HepG2 (cell line): Measurements from ENCODE around the gene FKBP10. TPM values are rescaled to one million over a fixed set of nuclear protein-coding genes. Genes with fewer than 3 reads are reported as not detected.
A peak's percentile ranks its signal among the peaks of the same experiment; 100 is the strongest.

Source experiments
- ARID4A ChIP-seq: sonication (generic); formaldehyde crosslinking; IDR thresholded peaks from 2 replicates; pipeline ENCODE4 v1.5.0; 2020; ENCODE audit warnings: mild to moderate bottlenecking, missing genetic modification reagents, borderline replicate concordance
- CC2D1A ChIP-seq: sonication (generic); formaldehyde crosslinking; IDR thresholded peaks from 2 replicates; pipeline ENCODE4 v1.8.1; 2023; ENCODE audit warnings: mild to moderate bottlenecking, missing genetic modification reagents
- DR1 ChIP-seq: sonication (generic); formaldehyde crosslinking; IDR thresholded peaks from 2 replicates; pipeline ENCODE4 v1.8.0; 2021; ENCODE audit warnings: mild to moderate bottlenecking, missing genetic modification reagents, inconsistent platforms
- E2F5 ChIP-seq: sonication (generic); formaldehyde crosslinking; conservative IDR thresholded peaks from 2 replicates; pipeline ENCODE4 v1.4.0; 2020; ENCODE audit warnings: missing genetic modification reagents
- HOXA7 ChIP-seq: sonication (generic); formaldehyde crosslinking; IDR thresholded peaks from 2 replicates; pipeline ENCODE4 v1.8.1; 2022; ENCODE audit warnings: mild to moderate bottlenecking, missing genetic modification reagents, moderate library complexity
- PCBP1 ChIP-seq: fragments of 200-400 bp; formaldehyde crosslinking; IDR thresholded peaks from 2 replicates; pipeline ENCODE4 v1.6.1; 2017; ENCODE audit warnings: mild to moderate bottlenecking, low read depth, low read length, borderline replicate concordance
- ZNF142 ChIP-seq: sonication (generic); formaldehyde crosslinking; IDR thresholded peaks from 2 replicates; pipeline ENCODE4 v1.4.0; 2020; ENCODE audit warnings: missing genetic modification reagents
- ZNF263 ChIP-seq: sonication (generic); formaldehyde crosslinking; IDR thresholded peaks from 2 replicates; pipeline ENCODE4 v1.4.0; 2020; ENCODE audit warnings: missing genetic modification reagents
- ZNF280B ChIP-seq: sonication (generic); formaldehyde crosslinking; IDR thresholded peaks from 2 replicates; pipeline ENCODE4 v1.5.0; 2020; ENCODE audit warnings: missing genetic modification reagents, mild to moderate bottlenecking, borderline replicate concordance
- ZNF30 ChIP-seq: sonication (generic); formaldehyde crosslinking; IDR thresholded peaks from 2 replicates; pipeline ENCODE4 v1.5.0; 2020; ENCODE audit warnings: mild to moderate bottlenecking, missing genetic modification reagents
- ZNF558 ChIP-seq: sonication (generic); formaldehyde crosslinking; IDR thresholded peaks from 2 replicates; pipeline ENCODE4 v1.9.0; 2022; ENCODE audit warnings: mild to moderate bottlenecking, missing genetic modification reagents, borderline replicate concordance
- polyA plus RNA-seq, 8 experiments: library from polyadenylated mRNA; depleted of rRNA in 3 of 8; stranded (reverse) in 7 of 8; unstranded in 1 of 8; fragments of >200 nt; fragmentation: Illumina TruSeq in 4 of 8; extraction: Trizol in 4 of 8; gene quantifications; 2 replicates each; pipeline versions ENCODE4 v1.2.1 to v1.2.3, GENCODE V29; 2011 to 2016; ENCODE audit warnings: low read depth in 4 of 8, missing spikeins in 1 of 8, mixed read lengths in 1 of 8; ENCODE audit not compliant: insufficient read depth in 1 of 8
- total RNA-seq, 5 experiments: library from RNA; depleted of rRNA; stranded (reverse); fragments of >200 nt; fragmentation: Illumina TruSeq; extraction: Trizol; gene quantifications; 2 replicates each; pipeline ENCODE4 v1.2.3, GENCODE V29; 2016; ENCODE audit warnings: low read depth in 1 of 5

The FKBP10 gene
- total and polyA plus RNA-seq, 2 of the 13 experiments (the other 11 are each of a cell fraction or from before 2014, with no cell fraction given) = 149 to 573 TPM

- 0 out of 2 replicates have a peak, but pooled peaks have one; percentile 51 for TF ChIP-seq E2F5 (CRISPR knock-in tag)
- TF ChIP-seq CC2D1A (CRISPR knock-in tag) = no peak
- TF ChIP-seq ZNF30 = peak; percentile 42; the same call in 1 of the 2 replicates
- peak; percentile 89; the same call in 1 of the 2 replicates for TF ChIP-seq ZNF558 (CRISPR knock-in tag)
- TF ChIP-seq ARID4A (CRISPR knock-in tag) = no peak; the same call in none of the 2 replicates
- TF ChIP-seq ZNF263 (CRISPR knock-in tag) = peak; percentile 57; the same call in 1 of the 2 replicates
- TF ChIP-seq PCBP1 = no peak
- TF ChIP-seq ZNF280B = peak; percentile 12
- peak; percentile 67; the same call in 1 of the 2 replicates for TF ChIP-seq DR1 (CRISPR knock-in tag)
- peak; percentile 96 for TF ChIP-seq ZNF142 (CRISPR knock-in tag)
- no peak for TF ChIP-seq HOXA7
Observed at GRCh38 chr17:41811549-41812380, 1.0 kb upstream of the FKBP10 start, which contains the start of gene P3H4 (continued).
